ENCODE data around the gene CHD6. TPM values are rescaled to one million over a fixed set of nuclear protein-coding genes. Genes with fewer than 3 reads are reported as not detected.

The CHD6 gene
- total RNA-seq, 1 donor: 90.5 TPM

GRCh38 chr20:41394081-41394480, 224.1 kb downstream of the CHD6 start:
- no peaks in the 10 kb centered on the region for H3K4me1 ChIP-seq (ENCODE audit: insufficient read depth, low read length)
- no peak overlapping the region for H3K4me3 ChIP-seq (ENCODE audit: low read length)
- H3K9me3 ChIP-seq (ENCODE audit: low read depth, low read length): no peaks in the 10 kb centered on the region
- H3K27me3 ChIP-seq (ENCODE audit: insufficient read depth, low read length): no peaks in the 10 kb centered on the region

GRCh38 chr20:41393705-41394066, 224.5 kb downstream of the CHD6 start:
- Histone ChIP-seq H3K4me3 (ENCODE audit: low read length) (no peak overlapping the region), H3K4me1 (ENCODE audit: insufficient read depth, low read length) (no peaks in the 10 kb centered on the region), H3K27me3 (ENCODE audit: insufficient read depth, low read length) (no peaks in the 10 kb centered on the region), H3K9me3 (ENCODE audit: low read depth, low read length) (no peaks in the 10 kb centered on the region)

GRCh38 chr20:41392871-41393704, 225.1 kb downstream of the CHD6 start:
- Histone ChIP-seq H3K9me3 (ENCODE audit: low read depth, low read length) (no peaks in the 10 kb centered on the region), H3K4me3 (ENCODE audit: low read length) (no peak overlapping the region), H3K27me3 (ENCODE audit: insufficient read depth, low read length) (no peaks in the 10 kb centered on the region), H3K4me1 (ENCODE audit: insufficient read depth, low read length) (no peaks in the 10 kb centered on the region)

GRCh38 chr20:41392295-41392694, 225.9 kb downstream of the CHD6 start:
- no peaks in the 10 kb centered on the region for H3K27me3 ChIP-seq (ENCODE audit: insufficient read depth, low read length)
- H3K9me3 ChIP-seq (ENCODE audit: low read depth, low read length): no peaks in the 10 kb centered on the region
- H3K4me3 ChIP-seq (ENCODE audit: low read length): no peak overlapping the region
- H3K4me1 ChIP-seq (ENCODE audit: insufficient read depth, low read length): no peaks in the 10 kb centered on the region

- no peaks in the 10 kb centered on the region for H3K27me3 ChIP-seq (ENCODE audit: insufficient read depth, low read length)
- H3K9me3 ChIP-seq (ENCODE audit: low read depth, low read length): no peaks in the 10 kb centered on the region
- no peaks in the 10 kb centered on the region for H3K4me1 ChIP-seq (ENCODE audit: insufficient read depth, low read length)
- H3K4me3 ChIP-seq (ENCODE audit: low read length): no peak overlapping the region
These were observed 226.6 kb downstream of the CHD6 start for GRCh38 chr20:41391587-41392001.

GRCh38 chr20:41390889-41391288, 227.3 kb downstream of the CHD6 start:
- H3K9me3 ChIP-seq (ENCODE audit: low read depth, low read length): no peaks in the 10 kb centered on the region

GRCh38 chr20:41387444-41387851, 230.7 kb downstream of the CHD6 start:
- H3K4me3 ChIP-seq (ENCODE audit: low read length): no peak overlapping the region
- no peaks in the 10 kb centered on the region for H3K9me3 ChIP-seq (ENCODE audit: low read depth, low read length)
- H3K27me3 ChIP-seq (ENCODE audit: insufficient read depth, low read length): no peaks in the 10 kb centered on the region
- H3K4me1 ChIP-seq (ENCODE audit: insufficient read depth, low read length): no peaks in the 10 kb centered on the region

More at GRCh38 chr20:41390889-41391288, 227.3 kb downstream of the CHD6 start:
- Histone ChIP-seq H3K4me3 (ENCODE audit: low read length) (no peak overlapping the region), H3K4me1 (ENCODE audit: insufficient read depth, low read length) (no peaks in the 10 kb centered on the region), H3K27me3 (ENCODE audit: insufficient read depth, low read length) (no peaks in the 10 kb centered on the region)

GRCh38 chr20:41386502-41387427, 231.4 kb downstream of the CHD6 start:
- Histone ChIP-seq H3K27me3 (ENCODE audit: insufficient read depth, low read length) (no peaks in the 10 kb centered on the region), H3K4me1 (ENCODE audit: insufficient read depth, low read length) (no peaks in the 10 kb centered on the region)

GRCh38 chr20:41382791-41383305, 235.3 kb downstream of the CHD6 start:
- Histone ChIP-seq H3K4me3 (ENCODE audit: low read length) (no peak overlapping the region), H3K4me1 (ENCODE audit: insufficient read depth, low read length) (peaks cover 9% of the 10 kb centered on the region), H3K27me3 (ENCODE audit: insufficient read depth, low read length) (no peaks in the 10 kb centered on the region), H3K9me3 (ENCODE audit: low read depth, low read length) (no peaks in the 10 kb centered on the region)

More at GRCh38 chr20:41386502-41387427, 231.4 kb downstream of the CHD6 start:
- Histone ChIP-seq H3K4me3 (ENCODE audit: low read length) (no peak overlapping the region), H3K9me3 (ENCODE audit: low read depth, low read length) (no peaks in the 10 kb centered on the region)

- Histone ChIP-seq H3K9me3 (ENCODE audit: low read depth, low read length) (no peaks in the 10 kb centered on the region), H3K4me1 (ENCODE audit: insufficient read depth, low read length) (peaks cover 9% of the 10 kb centered on the region), H3K4me3 (ENCODE audit: low read length) (no peak overlapping the region), H3K27me3 (ENCODE audit: insufficient read depth, low read length) (no peaks in the 10 kb centered on the region)
These were observed 237.5 kb downstream of the CHD6 start for GRCh38 chr20:41380551-41381193.

- Histone ChIP-seq H3K4me3 (ENCODE audit: low read length) (no peak overlapping the region), H3K9me3 (ENCODE audit: low read depth, low read length) (no peaks in the 10 kb centered on the region), H3K27me3 (ENCODE audit: insufficient read depth, low read length) (no peaks in the 10 kb centered on the region), H3K4me1 (ENCODE audit: insufficient read depth, low read length) (peaks cover 9% of the 10 kb centered on the region)
These were observed 238.6 kb downstream of the CHD6 start for GRCh38 chr20:41379551-41379950.

GRCh38 chr20:41377275-41377674, 240.9 kb downstream of the CHD6 start:
- Histone ChIP-seq H3K27me3 (ENCODE audit: insufficient read depth, low read length) (no peaks in the 10 kb centered on the region), H3K4me3 (ENCODE audit: low read length) (no peak overlapping the region), H3K4me1 (ENCODE audit: insufficient read depth, low read length) (peaks cover 9% of the 10 kb centered on the region), H3K9me3 (ENCODE audit: low read depth, low read length) (no peaks in the 10 kb centered on the region)

GRCh38 chr20:41376349-41376748, 241.8 kb downstream of the CHD6 start:
- no peaks in the 10 kb centered on the region for H3K27me3 ChIP-seq (ENCODE audit: insufficient read depth, low read length)
- H3K9me3 ChIP-seq (ENCODE audit: low read depth, low read length): no peaks in the 10 kb centered on the region
- no peak overlapping the region for H3K4me3 ChIP-seq (ENCODE audit: low read length)
- peaks cover 9% of the 10 kb centered on the region for H3K4me1 ChIP-seq (ENCODE audit: insufficient read depth, low read length)

GRCh38 chr20:41375846-41376245, 242.3 kb downstream of the CHD6 start:
- Histone ChIP-seq H3K27me3 (ENCODE audit: insufficient read depth, low read length) (no peaks in the 10 kb centered on the region), H3K4me1 (ENCODE audit: insufficient read depth, low read length) (peaks cover 8% of the 10 kb centered on the region), H3K4me3 (ENCODE audit: low read length) (no peak overlapping the region), H3K9me3 (ENCODE audit: low read depth, low read length) (no peaks in the 10 kb centered on the region)

Data from mononuclear cell (primary cell).